K562 (cell line): ENCODE data around the gene SLCO2A1. TPM values are rescaled to one million over a fixed set of nuclear protein-coding genes. Genes with fewer than 3 reads are reported as not detected.

Source experiments
- ATAC-seq: fragments of 200-7000 bp; cut with Tn5 transposase; 3 replicates; pipeline ENCODE4 v1.9.1; 2020; ENCODE audit warnings: moderate library complexity
- BruUV-seq: library from RNA; stranded (reverse); fragments of 400-500 nt; replicated peaks from 2 replicates; lab custom pipeline; 2021; lab: Mats Ljungman, UMichigan
- CTCF ChIA-PET: fragments of 300-600 bp; formaldehyde crosslinking; extraction: SDS; loops from one replicate; lab custom pipeline; 2021; ENCODE audit warnings: low intra/inter-chr PET ratio; lab: Yijun Ruan, JAX
- POLR2A ChIA-PET: fragments of 300-600, 350-650 bp; sonication (Branson Sonifier 250); formaldehyde crosslinking; extraction: SDS; loops from one replicate; lab custom pipeline; 2021; ENCODE audit warnings: antibody characterized with exemption, inconsistent platforms; lab: Yijun Ruan, JAX
- DNase-seq, 4 experiments: peaks; one replicate each; pipeline versions ENCODE4 v3.0.0 to v3.0.0-alpha.2; 2011 to 2018; ENCODE audit warnings: low spot score in 3 of 4, mixed read lengths in 3 of 4; ENCODE audit errors: extremely low read depth in 1 of 4
- FAIRE-seq: peaks from 2 replicates; lab custom pipeline; 2011; peaks lifted over from hg19 to GRCh38; lab: Jason Lieb, UNC
- H2AFZ ChIP-seq: 2 replicates; pipeline ENCODE4 v1.6.0; 2011; ENCODE audit warnings: low read depth, low read length, control low read depth, inconsistent platforms
- H3K27ac ChIP-seq: fragments of 200-600 bp; 3 replicates; pipeline ENCODE4 v1.8.0; 2011; ENCODE audit warnings: low read depth, mild to moderate bottlenecking, control low read depth, inconsistent platforms, low read length, moderate library complexity, mixed read lengths; ENCODE audit errors: extremely low read depth
- H3K27me3 ChIP-seq, 2 experiments: fragments of 300-600 bp in 1 of 2; 2 replicates in 1 of 2; 3 replicates in 1 of 2; pipeline versions ENCODE4 v1.6.0 to v1.8.0; 2011; ENCODE audit warnings: inconsistent platforms in 2 of 2, low read length in 2 of 2, mild to moderate bottlenecking in 1 of 2, mixed read lengths in 1 of 2, moderate library complexity in 1 of 2; ENCODE audit not compliant: control insufficient read depth in 2 of 2, insufficient read depth in 2 of 2
- H3K36me3 ChIP-seq: fragments of 300-600 bp; 3 replicates; pipeline ENCODE4 v1.8.0; 2011; ENCODE audit warnings: mild to moderate bottlenecking, low read length, inconsistent platforms; ENCODE audit not compliant: control insufficient read depth, insufficient read depth
- H3K4me1 ChIP-seq, 2 experiments: fragments of 200-600 bp in 1 of 2; replicated peaks in 1 of 2; 2 replicates in 1 of 2; 3 replicates in 1 of 2; pipeline versions ENCODE4 v1.5.1 to v1.8.0; 2011; ENCODE audit warnings: inconsistent platforms in 2 of 2, low read length in 2 of 2, mild to moderate bottlenecking in 1 of 2, mixed read lengths in 1 of 2, moderate library complexity in 1 of 2; ENCODE audit not compliant: control insufficient read depth in 2 of 2, insufficient read depth in 2 of 2
- H3K4me2 ChIP-seq: 2 replicates; pipeline ENCODE4 v1.6.1; 2011; ENCODE audit warnings: low read length, control low read depth, inconsistent platforms, mixed read lengths; ENCODE audit not compliant: insufficient read depth
- H3K4me3 ChIP-seq: fragments of 200-600 bp; sonication (generic), shearing (Covaris generic); 2 replicates; pipeline ENCODE4 v1.5.1; 2016; ENCODE audit warnings: control low read depth, inconsistent platforms
- H3K79me2 ChIP-seq: fragments of 200-600 bp; 3 replicates; pipeline ENCODE4 v1.8.0; 2011; ENCODE audit warnings: low read length, inconsistent platforms; ENCODE audit not compliant: control insufficient read depth, insufficient read depth
- H3K9ac ChIP-seq, 2 experiments: 2 replicates each; pipeline versions ENCODE4 v1.6.0 to v1.6.1; 2011; ENCODE audit warnings: low read depth in 2 of 2, low read length in 2 of 2, control low read depth in 1 of 2, inconsistent platforms in 1 of 2, mild to moderate bottlenecking in 1 of 2, mixed read lengths in 1 of 2; ENCODE audit not compliant: insufficient read depth in 1 of 2
- H3K9me1 ChIP-seq: one replicate; pipeline ENCODE4 v1.6.0; 2011; ENCODE audit warnings: inconsistent platforms, mild to moderate bottlenecking, low read length, moderate library complexity; ENCODE audit not compliant: control insufficient read depth, insufficient read depth
- H3K9me3 ChIP-seq: replicated peaks from 2 replicates; pipeline ENCODE4 v1.5.1; 2011; ENCODE audit warnings: low read depth, low read length, inconsistent platforms; ENCODE audit not compliant: control insufficient read depth, insufficient read depth
- H4K20me1 ChIP-seq: replicated peaks from 2 replicates; pipeline ENCODE4 v1.6.1; 2011; ENCODE audit warnings: low read length, inconsistent platforms, mixed read lengths; ENCODE audit not compliant: control insufficient read depth, insufficient read depth
- MLLT1 ChIP-seq, 2 experiments: fragments of 450-650 bp; IDR thresholded peaks; 2 replicates each; pipeline ENCODE4 v1.6.1; 2016
- PCBP1 ChIP-seq: fragments of 200-400 bp; formaldehyde crosslinking; IDR thresholded peaks from 2 replicates; pipeline ENCODE4 v1.6.1; 2018; ENCODE audit warnings: mild to moderate bottlenecking, low read depth, low read length; ENCODE audit not compliant: poor library complexity, severe bottlenecking
- POLR2B ChIP-seq: fragments of 450-650 bp; IDR thresholded peaks from 2 replicates; pipeline ENCODE4 v1.6.1; 2018; ENCODE audit warnings: low read depth; ENCODE audit not compliant: partially characterized antibody
- PRPF4 ChIP-seq: fragments of 200-400 bp; formaldehyde crosslinking; IDR thresholded peaks from one replicate; pipeline ENCODE4 v1.6.1; 2017; ENCODE audit warnings: low read length, low read depth, mild to moderate bottlenecking; ENCODE audit not compliant: insufficient read depth, poor library complexity, severe bottlenecking
- PTBP1 ChIP-seq: fragments of 200-400 bp; formaldehyde crosslinking; IDR thresholded peaks from 2 replicates; pipeline ENCODE4 v1.6.1; 2017; ENCODE audit warnings: low read depth, low read length
- RFX1 ChIP-seq: fragments of 450-650 bp; IDR thresholded peaks from 2 replicates; pipeline ENCODE4 v1.6.1; 2016; ENCODE audit warnings: mild to moderate bottlenecking, moderate library complexity
- UBTF ChIP-seq, 2 experiments: IDR thresholded peaks; 2 replicates each; pipeline ENCODE4 v1.6.1; 2012; ENCODE audit warnings: improper control_type of control experiment in 2 of 2, low read depth in 2 of 2, low read length in 2 of 2, borderline replicate concordance in 1 of 2
- ZC3H8 ChIP-seq: fragments of 450-650 bp; IDR thresholded peaks from 2 replicates; pipeline ENCODE4 v1.6.1; 2017
- ZNF324 ChIP-seq: fragments of 250-450 bp; sonication (Bioruptor Pico); IDR thresholded peaks from 2 replicates; pipeline ENCODE4 v1.4.0; 2020; ENCODE audit warnings: mild to moderate bottlenecking
- ZNF431 ChIP-seq: sonication (generic); formaldehyde crosslinking; IDR thresholded peaks from 2 replicates; pipeline ENCODE4 v1.8.0; 2022; ENCODE audit warnings: mild to moderate bottlenecking, missing genetic modification reagents
- ZNF551 ChIP-seq: fragments of 250-450 bp; sonication (Bioruptor Pico); IDR thresholded peaks from 2 replicates; pipeline ENCODE4 v1.5.0; 2021; ENCODE audit warnings: mild to moderate bottlenecking, moderate library complexity
- WGBS: fragments of 100-300 bp; shearing (Covaris generic); methylation state at CpG from one replicate; pipeline ENCODE4 v1.1.6; 2016; ENCODE audit warnings: low coverage, mixed read lengths; ENCODE audit not compliant: insufficient coverage; ENCODE audit errors: missing lambda C conversion rate; 5-methylcytosine and 5-hydroxymethylcytosine counted together
- in situ Hi-C: fragments of 300-500 bp; cut with MboI; formaldehyde crosslinking; loops from 4 replicates; pipeline ENCODE4 v1.15.0; 2018; ENCODE audit warnings: inconsistent platforms, mixed read lengths
- intact Hi-C: fragments of 100-400 bp; cut with micrococcal nuclease; formaldehyde crosslinking; loops from 2 replicates; pipeline ENCODE4 v1.14.2; 2022
- polyA plus RNA-seq, 8 experiments: library from polyadenylated mRNA; depleted of rRNA in 4 of 8; stranded (reverse) in 5 of 8; unstranded in 3 of 8; fragments of >200 nt; fragmentation: Nextera tagmentation in 2 of 8; fragmentation: Illumina TruSeq in 1 of 8; extraction: Ambion mirVana in 2 of 8; extraction: Trizol in 1 of 8; gene quantifications; 2 replicates each; pipeline versions ENCODE4 v1.2.1 to v1.2.3, GENCODE V29; 2011 to 2014; ENCODE audit warnings: inconsistent platforms in 1 of 8, missing spikeins in 1 of 8
- total RNA-seq, 7 experiments: library from RNA; depleted of rRNA in 6 of 7; stranded (reverse); fragments of >200 nt in 6 of 7; fragmentation: Illumina TruSeq in 2 of 7; extraction: Trizol in 2 of 7; gene quantifications; 2 replicates each; pipeline versions ENCODE4 v1.2.1 to v1.2.3, GENCODE V29; 2011 to 2021; ENCODE audit warnings: low replicate concordance in 1 of 7

The SLCO2A1 gene
- total and polyA plus RNA-seq, 9 of the 15 experiments (the other 6 are each of a cell fraction or from before 2014, with no cell fraction given), result 0.16 to 1.0 TPM; not detected in 7

GRCh38 chr3:133991637-133992036, 38.1 kb downstream of the SLCO2A1 start:
- ATAC-seq (no peak), FAIRE-seq (no peak), DNase-seq (no peak)
- no peaks in the 10 kb centered on the region for H3K9me3 ChIP-seq
- POLR2A ChIA-PET, result no interaction called here
- no peak overlapping the region for H2AFZ ChIP-seq
- no peak overlapping the region for H3K9ac ChIP-seq
- no peaks in the 10 kb centered on the region for H3K36me3 ChIP-seq
- whole genome bisulfite sequencing, result 0% methylated on average over 2 of the region's 2 CpGs
- no peaks in the 10 kb centered on the region for H3K4me1 ChIP-seq
- CTCF ChIA-PET, result no interaction called here
- H3K9me1 ChIP-seq, result no peaks in the 10 kb centered on the region
- H3K27me3 ChIP-seq, result peaks cover 14 to 45% of the 10 kb centered on the region in 2 experiments; a peak in 4 of 5 replicates
- in situ Hi-C loops, result no loop called here
- no peaks in the 10 kb centered on the region for H3K79me2 ChIP-seq
- H3K4me3 ChIP-seq, result no peak overlapping the region
- no TSS peak for BruUV-seq
- H3K4me2 ChIP-seq, result no peak overlapping the region
- intact Hi-C loops, result no loop called here
- H4K20me1 ChIP-seq, result no peaks in the 10 kb centered on the region
- no peak overlapping the region for H3K27ac ChIP-seq
- TF ChIP-seq ZNF551 (CRISPR knock-in tag), result no peak
- no peak for TF ChIP-seq MLLT1 (IDR thresholded peaks at IDR 0.05)
- TF ChIP-seq ZNF324 (CRISPR knock-in tag), result no peak
- no peak for TF ChIP-seq UBTF (IDR thresholded peaks at IDR 0.05; ENCODE audit: borderline replicate concordance in 1 of 2, low read depth in 2 of 2, low read length in 2 of 2)
- TF ChIP-seq PRPF4, result no peak
- no peak for TF ChIP-seq PTBP1
- no peak for TF ChIP-seq ZNF431 (CRISPR knock-in tag)
- TF ChIP-seq POLR2B, result no peak
- no peak for TF ChIP-seq RFX1
- TF ChIP-seq PCBP1, result no peak
- TF ChIP-seq ZC3H8, result no peak
